Activated CD4-positive, alpha-beta T cell treated with anti-CD3 and anti-CD28 coated beads, Interleukin-10, Interleukin-2, amounts not matched to agents 100 ng/mL and 50 ng/mL, durations not matched to agents 16 hours and 8 hours (primary cell): ENCODE measurements around the gene KIAA1671.

Experiments used
- DNase-seq: peaks from one replicate; pipeline ENCODE4 v3.0.0-alpha.2; 2020

KIAA1671 gene

DNA sequence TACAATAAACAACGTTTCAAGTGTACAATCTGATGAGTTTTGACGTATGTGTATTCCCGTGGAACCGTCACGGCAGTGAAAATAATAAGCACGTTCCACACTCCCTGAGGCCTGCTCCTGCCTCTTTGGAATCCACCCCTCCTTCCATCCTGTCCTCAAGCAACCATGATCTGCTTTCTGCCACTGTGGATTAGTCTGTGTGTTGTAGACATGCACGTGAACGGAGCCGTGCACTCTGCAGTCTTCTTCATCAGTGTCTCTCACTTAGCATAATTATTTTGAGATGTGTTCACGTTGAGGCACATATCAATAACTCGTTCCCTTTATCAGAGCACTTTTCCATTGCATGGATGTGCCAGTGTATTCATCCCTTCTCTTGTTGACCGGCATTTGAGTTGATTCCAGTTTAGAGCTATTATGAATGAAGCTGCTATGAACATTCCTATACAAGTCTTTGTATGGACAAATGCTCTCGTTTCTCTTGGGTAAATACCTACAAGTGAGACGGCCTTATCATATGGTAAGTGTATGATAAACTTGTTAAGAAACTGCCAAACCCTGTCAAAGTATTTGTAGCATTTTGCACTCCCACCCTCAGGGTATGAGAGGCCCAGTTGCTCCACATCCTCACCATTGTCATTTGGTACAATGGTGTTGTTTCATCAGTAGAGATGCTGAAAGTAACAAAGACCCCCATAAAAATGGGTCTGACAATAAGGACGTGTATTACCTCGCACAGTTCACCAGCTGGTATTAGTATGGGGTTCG lies 144.3 kb downstream of the KIAA1671 start:
- no peak for DNase-seq

- no peak for DNase-seq
These were observed 146.0 kb downstream of the KIAA1671 start for GRCh38 chr22:25098445-25099081.

DNA sequence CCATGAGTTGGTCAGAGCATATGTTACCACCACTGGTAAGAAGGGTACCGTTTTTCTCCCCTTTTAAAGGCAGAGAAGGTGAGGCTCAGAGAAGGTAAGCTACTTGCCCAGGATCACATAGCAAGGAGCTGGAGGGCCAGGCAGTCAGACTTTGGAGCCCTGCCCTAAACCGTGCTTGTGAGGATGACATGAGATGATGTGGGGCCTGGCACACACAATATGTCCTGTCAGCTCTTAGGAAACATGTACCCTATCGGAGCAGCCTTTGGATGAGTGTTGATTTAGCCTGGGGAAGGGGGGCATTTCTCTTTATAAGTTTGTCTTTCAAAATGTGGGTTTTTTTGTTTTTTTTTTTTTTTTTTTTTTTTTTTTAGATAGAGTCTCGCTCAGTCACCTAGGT lies 146.7 kb downstream of the KIAA1671 start:
- no peak for DNase-seq

GRCh38 chr22:25100402-25100801 lies 147.9 kb downstream of the KIAA1671 start:
- DNase-seq = no peak

DNA sequence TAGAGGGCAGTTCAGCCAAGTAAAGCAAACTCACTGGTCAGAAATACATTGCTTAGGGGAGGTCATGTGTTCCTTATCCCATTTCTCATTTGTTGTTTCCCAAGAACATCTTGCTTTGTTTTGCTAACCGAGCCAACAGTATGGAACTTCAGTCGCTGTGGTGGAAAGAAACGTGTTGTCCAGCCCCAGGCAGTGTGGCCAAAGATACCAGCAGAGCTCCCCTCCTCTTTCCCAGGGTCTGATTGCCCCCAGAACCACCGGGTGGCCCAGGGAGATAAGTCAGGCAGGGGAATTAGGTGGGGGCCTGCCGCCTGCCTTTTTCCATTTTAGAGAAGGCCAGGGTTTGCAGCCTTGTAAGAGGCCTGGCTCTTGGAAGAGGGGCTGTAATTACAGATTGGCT lies 148.4 kb downstream of the KIAA1671 start:
- DNase-seq = no peak

- no peak for DNase-seq
These were observed 149.0 kb downstream of the KIAA1671 start for GRCh38 chr22:25101501-25101900.

DNA sequence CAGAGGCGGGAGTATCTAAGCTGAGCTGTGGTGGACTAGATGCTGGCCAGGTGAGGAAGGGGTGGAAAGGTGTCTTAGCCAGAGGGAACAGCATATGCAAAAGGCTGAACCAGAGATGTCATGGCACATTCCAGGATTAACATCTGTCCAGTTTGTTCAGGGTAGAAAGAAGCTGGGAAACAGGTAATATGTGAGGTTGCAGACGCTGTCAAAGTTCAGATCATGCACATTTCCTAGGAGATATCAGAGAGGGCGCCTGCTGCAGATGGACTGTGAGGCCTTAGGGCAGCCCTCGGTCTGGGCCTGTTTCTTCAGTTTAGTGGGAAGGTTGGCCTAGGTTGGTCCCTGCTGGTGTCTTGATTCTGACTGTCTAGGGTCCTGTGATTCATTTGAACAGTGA lies 149.5 kb downstream of the KIAA1671 start:
- no peak for DNase-seq

- DNase-seq = no peak
These were observed 150.2 kb downstream of the KIAA1671 start for GRCh38 chr22:25102722-25103121.

GRCh38 chr22:25104367-25104766 lies 151.9 kb downstream of the KIAA1671 start:
- DNase-seq = no peak

- DNase-seq = no peak
These were observed 153.5 kb downstream of the KIAA1671 start for GRCh38 chr22:25105817-25106650.

DNA sequence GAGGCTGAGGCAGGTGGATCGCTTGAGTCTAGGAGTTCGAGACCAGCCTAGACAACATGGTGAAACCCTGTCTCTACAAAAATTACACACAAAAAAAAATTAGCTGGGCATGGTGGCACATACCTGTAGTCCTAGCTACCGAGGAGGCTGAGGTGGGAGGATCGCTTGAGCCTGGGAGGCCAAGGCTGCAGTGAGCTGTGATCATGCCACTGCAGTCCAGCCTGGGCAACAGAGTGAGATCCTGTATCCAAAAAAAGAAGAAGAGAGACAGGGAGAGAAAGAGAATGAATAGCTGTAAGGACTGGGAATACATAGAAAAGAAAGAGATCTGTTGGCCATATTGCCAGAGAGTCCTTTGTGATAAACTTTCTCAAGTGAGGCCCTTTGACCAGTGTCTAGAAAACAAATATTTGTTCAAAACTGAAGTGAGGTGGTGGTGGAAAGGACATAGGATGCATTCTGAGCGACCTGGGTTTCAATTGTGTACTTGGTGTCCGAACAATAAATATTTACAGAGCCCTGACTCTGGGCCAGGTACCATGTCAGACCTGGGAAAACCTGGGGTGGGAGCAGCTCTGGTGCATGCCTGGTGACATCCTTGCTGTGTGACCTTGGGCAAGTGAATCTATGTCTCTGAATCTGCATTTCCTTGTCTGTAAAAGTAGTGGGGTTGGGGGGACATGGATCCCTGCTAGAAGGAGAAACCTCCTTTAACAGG lies 157.5 kb downstream of the KIAA1671 start:
- DNase-seq = no peak

- DNase-seq = no peak
These were observed 158.0 kb downstream of the KIAA1671 start for GRCh38 chr22:25110596-25110845.

DNA sequence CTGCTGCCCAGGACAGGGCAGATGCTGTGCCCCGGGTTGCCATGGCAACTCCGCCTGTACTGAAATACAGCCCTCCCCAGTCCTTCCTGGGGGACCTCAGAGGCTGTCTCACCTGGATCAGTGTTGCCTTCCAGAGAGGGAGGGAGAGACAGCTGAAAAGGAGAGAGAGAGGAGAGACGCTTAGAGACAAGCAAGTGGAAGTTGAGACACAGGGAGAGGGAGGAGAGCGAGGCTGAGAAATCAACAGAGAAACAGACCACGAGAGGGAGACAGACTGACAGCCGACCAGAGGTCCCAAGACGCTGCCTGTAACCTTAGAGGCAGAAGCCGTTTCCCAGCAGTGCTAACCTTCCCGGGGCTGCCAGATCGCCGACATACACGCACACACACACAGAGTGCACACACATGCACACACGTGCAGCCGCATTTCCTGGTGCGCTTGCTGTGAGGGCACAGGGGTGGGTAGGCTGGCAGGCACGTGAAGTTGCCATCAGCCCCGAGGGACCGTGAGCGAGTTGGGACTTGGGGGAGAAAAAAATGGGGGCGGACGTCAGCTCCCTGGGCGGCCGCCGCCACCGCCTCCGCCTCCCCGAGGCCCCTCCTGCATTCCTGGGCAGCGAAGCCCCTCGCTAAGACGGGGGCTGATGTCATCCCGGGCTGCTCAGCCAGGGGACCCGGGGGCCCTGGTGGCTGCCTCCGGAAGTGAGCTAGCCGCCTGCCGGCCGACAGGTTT lies 158.5 kb downstream of the KIAA1671 start:
- peak; percentile 69 for DNase-seq

GRCh38 chr22:25111579-25112517 lies 159.3 kb downstream of the KIAA1671 start:
- DNase-seq = no peak

GRCh38 chr22:25112538-25113253 lies 160.2 kb downstream of the KIAA1671 start:
- DNase-seq = no peak

DNA sequence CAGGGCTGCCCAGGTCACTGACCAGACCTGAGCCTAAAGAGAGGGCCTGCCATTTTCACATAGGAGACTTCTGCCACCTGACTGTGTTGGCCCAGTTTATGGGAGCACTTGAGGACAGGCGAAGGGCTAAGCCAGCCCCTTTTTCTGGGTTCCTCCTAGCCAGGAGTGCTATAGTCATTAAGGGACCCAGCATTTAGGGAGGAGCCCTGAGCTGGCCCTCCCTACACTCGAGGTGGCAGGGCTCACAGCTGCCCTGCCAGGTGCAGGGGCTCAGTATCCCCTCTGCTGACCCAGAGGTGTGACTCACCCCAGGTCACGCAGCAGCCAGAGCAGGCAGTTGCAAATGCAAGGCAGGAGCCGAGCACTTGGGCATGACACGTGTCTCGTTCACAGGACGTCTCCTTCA lies 160.8 kb downstream of the KIAA1671 start:
- no peak for DNase-seq

DNA sequence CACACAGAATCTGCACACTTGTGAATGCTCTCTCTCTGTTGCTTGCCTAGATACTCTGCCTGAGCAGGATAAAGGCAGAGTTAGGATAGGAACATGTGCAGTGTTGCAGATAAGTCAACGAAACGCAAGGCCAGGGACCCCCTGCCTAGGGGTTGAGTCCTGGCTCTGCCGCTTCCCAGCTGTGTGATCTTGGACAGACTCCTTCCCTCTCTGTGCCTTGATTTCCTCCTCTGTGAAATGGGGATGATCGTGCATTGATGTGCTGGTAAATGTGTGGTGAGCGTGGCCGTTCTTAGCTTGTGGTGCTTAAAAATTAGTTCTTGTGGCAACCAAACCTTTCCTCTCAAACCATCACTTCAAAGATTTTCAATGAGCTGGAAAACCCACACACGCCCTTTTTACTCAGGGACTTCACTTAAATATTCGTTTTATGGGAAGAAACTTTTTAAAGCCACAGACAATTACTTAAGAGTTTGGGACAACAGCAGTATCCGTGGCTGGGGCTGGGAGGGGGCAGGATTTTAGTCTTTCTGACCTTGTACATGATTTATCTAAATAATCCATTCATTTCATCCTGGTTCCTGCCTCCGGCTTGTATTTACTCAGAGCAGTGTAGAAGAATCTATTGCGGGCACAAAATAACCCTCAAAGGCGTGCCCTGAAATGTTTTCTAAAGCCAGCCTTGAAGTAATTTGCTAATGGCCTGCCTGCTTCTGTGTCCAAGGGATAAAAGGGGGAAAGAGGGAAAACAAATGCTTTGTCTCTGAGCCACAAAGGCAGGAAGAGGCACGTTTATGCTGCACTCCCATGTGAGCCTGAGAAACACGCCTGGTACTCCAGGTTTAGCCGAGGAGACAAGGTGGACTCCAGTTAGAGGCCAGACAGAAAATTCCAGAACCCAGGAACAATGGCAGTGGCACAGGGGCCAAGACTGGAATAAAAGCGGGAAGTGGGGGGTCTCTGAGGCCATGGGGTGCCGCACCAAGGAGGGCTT lies 162.2 kb downstream of the KIAA1671 start:
- DNase-seq = no peak

DNA sequence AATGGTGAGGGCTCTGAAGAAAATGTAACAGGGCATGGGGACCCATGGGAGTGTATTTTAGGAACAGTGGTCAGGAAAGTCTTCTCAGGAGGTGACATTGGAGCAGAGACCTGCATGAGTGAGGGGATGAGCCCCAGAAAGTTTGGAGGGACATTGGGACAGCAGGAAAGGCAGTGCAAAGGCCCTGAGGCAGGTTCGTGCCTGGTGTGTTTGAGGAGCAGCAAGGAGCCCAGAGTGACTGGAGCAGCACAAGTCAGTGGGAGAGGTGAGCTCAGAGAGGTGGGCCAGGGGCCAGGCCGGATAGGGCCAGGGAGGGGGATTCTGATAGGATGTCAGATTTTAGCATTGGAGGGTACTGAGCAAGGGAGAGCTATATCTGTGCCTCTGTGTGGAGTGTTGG lies 167.1 kb downstream of the KIAA1671 start:
- DNase-seq = no peak

DNA sequence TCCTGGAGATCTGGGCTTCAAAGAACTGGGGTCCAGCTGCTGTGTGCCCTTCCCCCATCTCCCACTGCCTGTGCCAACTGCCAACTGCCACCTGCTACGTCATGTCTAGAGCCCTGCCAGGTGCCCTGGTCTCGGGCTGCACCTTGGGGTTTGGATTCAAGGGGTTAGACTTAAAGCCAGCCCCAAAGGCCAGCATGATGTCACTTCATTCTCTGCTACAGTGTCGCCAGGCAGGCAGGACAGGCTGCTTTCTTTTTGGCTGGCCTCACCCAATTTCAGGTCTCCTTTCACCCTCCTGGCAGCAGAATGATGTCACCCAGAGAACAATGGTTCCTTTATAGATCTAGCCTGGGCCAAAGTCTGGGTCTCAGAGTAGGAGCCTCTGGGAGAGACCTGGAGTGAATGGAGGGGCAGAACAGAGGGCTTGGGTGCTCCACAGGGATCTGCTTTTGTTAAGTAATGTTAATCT lies 167.6 kb downstream of the KIAA1671 start:
- DNase-seq = no peak
